Measurements from ENCODE around the gene CNIH3. TPM values are rescaled to one million over a fixed set of nuclear protein-coding genes. Genes with fewer than 3 reads are reported as not detected.

Gene CNIH3
- total RNA-seq, 2 donors from 2014 or later = 0.36 to 7.2 TPM

DNA sequence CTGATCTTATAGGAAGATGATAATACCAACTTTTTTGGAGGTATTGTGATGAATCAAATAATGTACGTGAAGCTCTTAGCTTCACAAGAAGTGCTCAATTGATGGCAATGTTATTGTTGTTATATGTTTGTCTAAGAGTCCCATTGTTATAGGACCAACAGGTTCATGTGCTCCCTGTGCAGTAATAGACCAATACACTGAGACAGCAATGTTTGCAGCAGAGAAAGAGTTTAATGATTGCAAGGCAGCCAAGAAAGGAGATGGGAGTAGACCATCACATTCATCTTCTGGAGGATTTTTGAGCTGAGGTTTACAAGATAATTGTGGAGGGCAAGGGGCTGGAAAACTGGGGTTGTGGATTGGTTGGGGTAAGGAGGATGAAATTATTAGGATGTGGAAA lies 143.0 kb downstream of the CNIH3 start:
- no peak for DNase-seq (ENCODE audit: low spot score)
- Histone ChIP-seq H3K27ac (no peak overlapping the region), H3K4me1 (replicated peaks) (no peaks in the 10 kb centered on the region), H3K27me3 (replicated peaks; ENCODE audit: insufficient read depth) (no peaks in the 10 kb centered on the region), H3K9me3 (no peaks in the 10 kb centered on the region), H3K36me3 (no peaks in the 10 kb centered on the region), H3K4me3 (no peak overlapping the region)
- intact Hi-C loops (cut with DNase I) = no loop called here
- WGBS = 90% methylated on average over 1 of the region's 1 CpG
- TF ChIP-seq POLR2A (IDR thresholded peaks at IDR 0.05) (no peak), POLR2AphosphoS5 (IDR thresholded peaks at IDR 0.05) (no peak)
- TF ChIP-seq, protein P1, sequence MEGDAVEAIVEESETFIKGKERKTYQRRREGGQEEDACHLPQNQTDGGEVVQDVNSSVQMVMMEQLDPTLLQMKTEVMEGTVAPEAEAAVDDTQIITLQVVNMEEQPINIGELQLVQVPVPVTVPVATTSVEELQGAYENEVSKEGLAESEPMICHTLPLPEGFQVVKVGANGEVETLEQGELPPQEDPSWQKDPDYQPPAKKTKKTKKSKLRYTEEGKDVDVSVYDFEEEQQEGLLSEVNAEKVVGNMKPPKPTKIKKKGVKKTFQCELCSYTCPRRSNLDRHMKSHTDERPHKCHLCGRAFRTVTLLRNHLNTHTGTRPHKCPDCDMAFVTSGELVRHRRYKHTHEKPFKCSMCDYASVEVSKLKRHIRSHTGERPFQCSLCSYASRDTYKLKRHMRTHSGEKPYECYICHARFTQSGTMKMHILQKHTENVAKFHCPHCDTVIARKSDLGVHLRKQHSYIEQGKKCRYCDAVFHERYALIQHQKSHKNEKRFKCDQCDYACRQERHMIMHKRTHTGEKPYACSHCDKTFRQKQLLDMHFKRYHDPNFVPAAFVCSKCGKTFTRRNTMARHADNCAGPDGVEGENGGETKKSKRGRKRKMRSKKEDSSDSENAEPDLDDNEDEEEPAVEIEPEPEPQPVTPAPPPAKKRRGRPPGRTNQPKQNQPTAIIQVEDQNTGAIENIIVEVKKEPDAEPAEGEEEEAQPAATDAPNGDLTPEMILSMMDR (IDR thresholded peaks at IDR 0.05) = no peak

DNA sequence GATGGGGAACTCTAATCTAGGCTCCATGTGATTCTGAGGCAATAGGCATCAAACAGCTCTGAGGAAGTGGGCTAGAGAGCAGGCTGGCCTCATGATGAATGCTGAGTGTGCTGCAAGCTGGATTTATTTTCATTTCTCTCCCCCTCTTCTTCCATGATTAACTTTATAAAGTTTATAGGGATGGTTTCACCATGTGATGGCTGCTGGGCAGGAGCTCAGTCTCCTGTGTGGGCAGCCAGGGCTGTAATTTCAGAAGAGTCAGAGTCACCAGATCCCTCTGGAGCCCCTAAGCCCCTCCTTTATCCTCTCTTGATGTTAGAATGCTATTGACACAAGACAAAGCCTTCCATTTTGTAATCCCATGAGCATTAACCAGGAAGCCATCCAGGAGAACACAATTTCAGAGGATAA lies 143.6 kb downstream of the CNIH3 start:
- H3K4me1 ChIP-seq (replicated peaks) = no peaks in the 10 kb centered on the region
- no peak overlapping the region for H3K4me3 ChIP-seq
- no peaks in the 10 kb centered on the region for H3K9me3 ChIP-seq
- no peaks in the 10 kb centered on the region for H3K36me3 ChIP-seq
- intact Hi-C loops (cut with DNase I) = no loop called here
- no peak overlapping the region for H3K27ac ChIP-seq
- DNase-seq (ENCODE audit: low spot score) = no peak
- TF ChIP-seq POLR2AphosphoS5 (IDR thresholded peaks at IDR 0.05) = no peak
- no peak for TF ChIP-seq POLR2A (IDR thresholded peaks at IDR 0.05)
- TF ChIP-seq, protein P1 (IDR thresholded peaks at IDR 0.05) = no peak
- H3K27me3 ChIP-seq (replicated peaks; ENCODE audit: insufficient read depth) = no peaks in the 10 kb centered on the region

DNA sequence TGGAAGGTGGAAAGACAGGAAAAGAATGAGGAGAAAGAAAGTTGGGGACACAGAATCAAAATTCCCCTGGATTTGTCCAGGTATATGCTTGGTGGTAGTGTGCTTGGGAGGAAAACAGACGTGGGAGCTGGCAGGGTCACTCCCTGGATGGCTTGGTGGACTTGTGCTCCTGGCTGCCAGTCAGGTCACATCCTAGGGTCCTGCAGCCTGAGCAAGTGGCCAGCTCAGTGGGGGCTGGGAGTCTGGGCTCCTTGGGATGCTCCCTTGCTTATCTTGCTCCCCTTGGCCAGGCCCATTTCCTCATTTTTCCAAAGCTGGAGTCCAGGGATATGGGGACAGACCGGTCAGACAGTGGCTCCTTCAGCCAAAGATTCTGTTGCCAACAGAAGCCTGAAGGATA lies 144.0 kb downstream of the CNIH3 start:
- DNase-seq (ENCODE audit: low spot score) = no peak
- H3K9me3 ChIP-seq = no peaks in the 10 kb centered on the region
- no peak overlapping the region for H3K4me3 ChIP-seq
- 92% methylated on average over 2 of the region's 2 CpGs for WGBS
- no peaks in the 10 kb centered on the region for H3K27me3 ChIP-seq (replicated peaks; ENCODE audit: insufficient read depth)
- intact Hi-C loops (cut with DNase I) = no loop called here
- TF ChIP-seq POLR2A (IDR thresholded peaks at IDR 0.05) = no peak
- no peak for TF ChIP-seq POLR2AphosphoS5 (IDR thresholded peaks at IDR 0.05)
- TF ChIP-seq, protein P1 (IDR thresholded peaks at IDR 0.05) = no peak
- no peaks in the 10 kb centered on the region for H3K4me1 ChIP-seq (replicated peaks)
- H3K27ac ChIP-seq = no peak overlapping the region
- H3K36me3 ChIP-seq = no peaks in the 10 kb centered on the region

DNA sequence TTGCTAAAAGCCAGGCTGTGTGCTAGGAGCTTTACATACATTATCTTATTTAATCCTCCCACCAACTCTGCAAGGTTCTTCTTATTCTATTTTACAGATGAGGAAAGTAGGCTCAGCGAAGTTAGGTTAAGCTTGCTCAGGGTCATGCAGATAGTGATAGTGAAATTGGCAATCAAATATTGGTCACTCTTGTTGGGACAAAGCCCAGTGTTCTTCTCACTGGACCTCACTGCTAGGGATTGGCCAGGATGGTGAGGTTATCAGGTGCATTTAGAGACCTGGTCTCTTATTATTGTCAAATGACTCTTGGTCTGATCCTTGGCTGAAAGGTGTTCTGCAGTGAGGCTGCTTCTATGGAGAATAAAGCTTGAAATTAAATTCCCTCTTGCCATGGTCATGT lies 145.1 kb downstream of the CNIH3 start:
- intact Hi-C loops (cut with DNase I) = no loop called here
- Histone ChIP-seq H3K9me3 (no peaks in the 10 kb centered on the region), H3K4me1 (replicated peaks) (no peaks in the 10 kb centered on the region), H3K36me3 (no peaks in the 10 kb centered on the region), H3K27me3 (replicated peaks; ENCODE audit: insufficient read depth) (no peaks in the 10 kb centered on the region), H3K4me3 (no peak overlapping the region), H3K27ac (no peak overlapping the region)
- WGBS = 91% methylated on average over 1 of the region's 1 CpG
- TF ChIP-seq, protein P1 (IDR thresholded peaks at IDR 0.05) = no peak
- TF ChIP-seq POLR2A (IDR thresholded peaks at IDR 0.05) (no peak), POLR2AphosphoS5 (IDR thresholded peaks at IDR 0.05) (no peak)
- DNase-seq (ENCODE audit: low spot score) = no peak

DNA sequence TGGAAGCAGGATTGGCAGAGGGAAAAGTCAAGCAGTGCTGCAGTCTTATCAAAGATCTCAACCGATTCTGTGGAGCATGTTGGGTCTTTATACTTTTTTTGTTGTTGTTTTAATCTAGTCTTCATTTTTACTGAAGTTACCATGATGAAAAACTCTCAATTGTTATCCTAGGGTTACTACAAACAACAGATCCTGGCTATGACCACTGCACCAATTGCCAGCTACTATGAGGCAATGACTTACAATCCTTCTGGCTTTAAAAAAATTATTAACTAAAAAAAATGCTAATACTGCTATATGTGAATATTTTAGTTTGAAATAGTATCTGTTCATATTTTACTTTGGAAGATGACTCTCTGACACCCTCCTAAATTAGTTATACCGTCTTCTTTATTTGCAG lies 145.9 kb downstream of the CNIH3 start:
- DNase-seq (ENCODE audit: low spot score) = no peak

More for the DNA sequence above, 145.9 kb downstream of the CNIH3 start:
- intact Hi-C loops (cut with DNase I) = no loop called here
- H3K27ac ChIP-seq = no peak overlapping the region
- H3K4me3 ChIP-seq = no peak overlapping the region
- WGBS = 81% methylated on average over 2 of the region's 2 CpGs
- H3K36me3 ChIP-seq = no peaks in the 10 kb centered on the region
- H3K27me3 ChIP-seq (replicated peaks; ENCODE audit: insufficient read depth) = no peaks in the 10 kb centered on the region
- no peaks in the 10 kb centered on the region for H3K9me3 ChIP-seq
- no peaks in the 10 kb centered on the region for H3K4me1 ChIP-seq (replicated peaks)
- TF ChIP-seq POLR2A (IDR thresholded peaks at IDR 0.05) (no peak), POLR2AphosphoS5 (IDR thresholded peaks at IDR 0.05) (no peak)
- TF ChIP-seq, protein P1 (IDR thresholded peaks at IDR 0.05) = no peak
